ENCODE measurements around the gene TRHDE. TPM values are rescaled to one million over a fixed set of nuclear protein-coding genes. Genes with fewer than 3 reads are reported as not detected.

TRHDE gene
- total RNA-seq, 1 donor from 2014 or later, result 12.5 TPM

DNA sequence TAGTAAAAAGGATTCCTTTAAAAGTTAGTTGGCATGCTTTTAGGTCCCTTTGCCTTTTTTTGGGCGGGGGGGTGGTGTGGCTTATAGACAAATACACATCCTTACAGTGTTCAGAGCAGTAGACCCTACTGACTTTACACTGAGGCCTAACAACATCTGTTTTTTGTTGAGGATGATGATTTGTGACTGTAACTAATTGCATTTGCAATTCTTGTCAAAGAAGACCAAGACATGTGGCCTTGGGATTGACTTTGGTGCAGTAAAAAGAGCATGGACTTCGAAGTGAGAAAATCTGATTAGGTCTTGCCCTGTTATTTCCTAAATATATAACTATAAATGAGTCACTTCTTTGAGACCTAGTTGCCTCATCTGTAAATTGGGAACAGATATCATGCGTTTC, 77.3 kb downstream of the TRHDE start:
- Histone ChIP-seq H3K9me3 (no peaks in the 10 kb centered on the region), H3K27me3 (ENCODE audit: low read depth) (no peaks in the 10 kb centered on the region), H3K27ac (no peak overlapping the region), H3K4me1 (no peaks in the 10 kb centered on the region), H3K4me3 (no peak overlapping the region), H3K36me3 (no peaks in the 10 kb centered on the region)
- DNase-seq (no peak), ATAC-seq (no peak)
- TF ChIP-seq CTCF (IDR thresholded peaks at IDR 0.05), result no peak
- intact Hi-C loops (cut with DNase I), result no loop called here

DNA sequence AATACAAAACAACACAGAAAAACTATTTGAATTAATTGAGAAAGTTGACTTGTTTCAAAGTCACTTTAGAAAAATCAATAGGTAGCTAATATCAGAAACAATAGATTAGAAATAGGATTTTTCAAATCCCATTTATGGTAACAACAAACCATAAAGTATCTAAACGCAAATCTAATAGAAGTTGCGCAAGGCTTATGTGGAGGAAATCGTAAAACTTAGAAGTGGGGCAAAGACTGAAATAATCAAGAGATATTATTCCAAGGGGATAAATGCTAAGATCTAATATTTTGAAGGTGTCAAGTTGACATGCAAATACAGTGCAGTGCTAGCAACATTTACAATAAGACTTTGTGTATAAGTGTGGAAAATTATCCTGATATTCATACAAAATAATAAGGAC, 87.2 kb downstream of the TRHDE start:
- Histone ChIP-seq H3K36me3 (no peaks in the 10 kb centered on the region), H3K9me3 (no peaks in the 10 kb centered on the region), H3K4me3 (no peak overlapping the region), H3K4me1 (no peaks in the 10 kb centered on the region), H3K27ac (no peak overlapping the region), H3K27me3 (ENCODE audit: low read depth) (no peaks in the 10 kb centered on the region)
- intact Hi-C loops (cut with DNase I), result no loop called here
- no peak for DNase-seq
- no peak for ATAC-seq
- TF ChIP-seq CTCF (IDR thresholded peaks at IDR 0.05), result no peak

DNA sequence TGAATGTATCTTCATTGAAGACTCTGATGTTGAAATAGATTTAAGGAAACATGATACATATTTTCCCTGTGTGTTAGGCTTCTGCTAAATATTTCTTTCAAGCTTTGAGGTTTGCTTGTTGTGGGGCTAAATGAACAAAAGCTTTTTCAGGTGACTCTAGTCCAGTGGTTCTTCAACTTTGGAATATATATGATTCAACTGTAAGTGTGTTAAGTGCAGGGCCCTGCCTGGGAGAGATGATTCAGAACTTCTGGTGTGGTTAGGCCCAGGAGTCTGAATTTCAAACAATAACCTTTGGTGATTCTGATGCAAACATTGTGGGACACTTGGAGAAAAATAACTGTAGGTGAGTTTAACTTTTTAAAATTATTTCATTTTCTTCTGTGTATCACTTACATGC, 93.0 kb downstream of the TRHDE start:
- ATAC-seq (no peak), DNase-seq (no peak)
- H3K27me3 ChIP-seq (ENCODE audit: low read depth), result no peaks in the 10 kb centered on the region
- H3K4me3 ChIP-seq, result no peak overlapping the region
- H3K27ac ChIP-seq, result no peak overlapping the region
- intact Hi-C loops (cut with DNase I), result no loop called here
- H3K36me3 ChIP-seq, result no peaks in the 10 kb centered on the region
- H3K4me1 ChIP-seq, result no peaks in the 10 kb centered on the region
- TF ChIP-seq CTCF (IDR thresholded peaks at IDR 0.05), result no peak
- H3K9me3 ChIP-seq, result no peaks in the 10 kb centered on the region

DNA sequence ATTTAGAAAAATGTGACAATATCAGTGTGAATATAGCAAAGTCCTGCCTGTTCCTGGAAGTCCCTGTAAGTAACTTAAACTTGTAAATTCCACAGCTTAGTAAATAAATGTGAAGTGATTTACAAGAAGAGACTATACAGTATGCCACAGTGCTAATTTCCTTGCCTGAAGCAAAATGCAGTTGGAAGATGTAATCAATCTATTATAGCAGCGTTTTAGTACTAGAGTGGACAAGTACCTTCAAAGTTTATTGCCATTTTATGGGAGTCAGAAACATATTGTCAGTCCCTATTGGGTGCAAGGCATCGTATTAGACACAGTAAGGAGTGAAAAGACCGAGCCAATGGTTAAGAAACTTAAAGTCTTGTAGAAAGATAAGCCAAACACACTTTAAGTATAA, 94.1 kb downstream of the TRHDE start:
- intact Hi-C loops (cut with DNase I), result no loop called here
- no peaks in the 10 kb centered on the region for H3K4me1 ChIP-seq
- H3K9me3 ChIP-seq, result no peaks in the 10 kb centered on the region

GRCh38 chr12:72368298-72368697, 96.1 kb downstream of the TRHDE start:
- no peak for TF ChIP-seq CTCF (IDR thresholded peaks at IDR 0.05)
- no peaks in the 10 kb centered on the region for H3K4me1 ChIP-seq
- no peak for ATAC-seq

More for the DNA sequence above, 94.1 kb downstream of the TRHDE start:
- Histone ChIP-seq H3K36me3 (no peaks in the 10 kb centered on the region), H3K27ac (no peak overlapping the region), H3K4me3 (no peak overlapping the region), H3K27me3 (ENCODE audit: low read depth) (no peaks in the 10 kb centered on the region)
- no peak for TF ChIP-seq CTCF (IDR thresholded peaks at IDR 0.05)
- ATAC-seq (no peak), DNase-seq (no peak)

More at GRCh38 chr12:72368298-72368697, 96.1 kb downstream of the TRHDE start:
- Histone ChIP-seq H3K4me3 (no peak overlapping the region), H3K27me3 (ENCODE audit: low read depth) (no peaks in the 10 kb centered on the region), H3K36me3 (no peaks in the 10 kb centered on the region), H3K9me3 (no peaks in the 10 kb centered on the region), H3K27ac (no peak overlapping the region)
- intact Hi-C loops (cut with DNase I), result no loop called here
- DNase-seq, result no peak

Measured in lower lobe of right lung (tissue), 2 donors.